IMR-90 (cell line): Measurements from ENCODE around the gene SCARF1. TPM values are rescaled to one million over a fixed set of nuclear protein-coding genes. Genes with fewer than 3 reads are reported as not detected.
"Not testable (repeated sequence)": the region's sequence is repeated elsewhere in the genome, so short reads cannot be mapped to it uniquely, and the experiment has no call there.

Experiments
- ATAC-seq: fragments of 200-7000 bp; cut with Tn5 transposase; 2 replicates; pipeline ENCODE4 v1.9.1; 2020; ENCODE audit warnings: low read depth, mild to moderate bottlenecking, moderate library complexity
- BruUV-seq: library from RNA; stranded (reverse); fragments of 400-500 nt; replicated peaks from 2 replicates; lab custom pipeline; 2021; lab: Mats Ljungman, UMichigan
- CTCF ChIA-PET: fragments of 300-600 bp; formaldehyde crosslinking; extraction: SDS; loops from one replicate; lab custom pipeline; 2021; ENCODE audit warnings: antibody characterized with exemption; lab: Yijun Ruan, JAX
- POLR2A ChIA-PET: fragments of 300-600 bp; sonication (Branson Sonifier 250); formaldehyde crosslinking; loops from one replicate; lab custom pipeline; 2022; ENCODE audit warnings: antibody characterized with exemption; ENCODE audit not compliant: unreplicated experiment; lab: Charles Lee
- DNase-seq: peaks from one replicate; pipeline ENCODE4 v3.0.0; 2013
- H2AFZ ChIP-seq: replicated peaks from 2 replicates; pipeline ENCODE3; 2013; ENCODE audit warnings: low read length, mild to moderate bottlenecking; ENCODE audit not compliant: poor library complexity
- H2AK5ac ChIP-seq: 2 replicates; pipeline ENCODE4 v1.6.1; 2013; ENCODE audit warnings: low read depth, low read length, inconsistent platforms
- H2AK9ac ChIP-seq: replicated peaks from 2 replicates; pipeline ENCODE3; 2013; ENCODE audit warnings: mild to moderate bottlenecking, low read depth, low read length, moderate library complexity; ENCODE audit not compliant: poor library complexity
- H2BK120ac ChIP-seq: 2 replicates; pipeline ENCODE4 v1.6.1; 2013; ENCODE audit warnings: low read depth, low read length, inconsistent platforms
- H2BK15ac ChIP-seq: 3 replicates; pipeline ENCODE4 v1.6.1; 2013; ENCODE audit warnings: low read depth, low read length, inconsistent platforms
- H2BK20ac ChIP-seq: 2 replicates; pipeline ENCODE4 v1.6.1; 2013; ENCODE audit warnings: low read depth, mild to moderate bottlenecking, inconsistent platforms, low read length, moderate library complexity
- H2BK5ac ChIP-seq: 2 replicates; pipeline ENCODE4 v1.6.1; 2013; ENCODE audit warnings: mild to moderate bottlenecking, low read depth, low read length, inconsistent platforms; ENCODE audit not compliant: poor library complexity, severe bottlenecking
- H3K14ac ChIP-seq: replicated peaks from 2 replicates; pipeline ENCODE4 v1.6.1; 2013; ENCODE audit warnings: low read depth, low read length, inconsistent platforms
- H3K18ac ChIP-seq: 2 replicates; pipeline ENCODE4 v1.6.1; 2013; ENCODE audit warnings: low read depth, low read length, control low read depth
- H3K23ac ChIP-seq: 2 replicates; pipeline ENCODE4 v1.6.1; 2013; ENCODE audit warnings: low read depth, low read length, inconsistent platforms
- H3K27ac ChIP-seq: 2 replicates; pipeline ENCODE4 v1.5.1; 2013; ENCODE audit warnings: mild to moderate bottlenecking, control low read depth, low read length; ENCODE audit not compliant: insufficient read depth
- H3K27me3 ChIP-seq: 2 replicates; pipeline ENCODE4 v1.6.1; 2013; ENCODE audit warnings: low read length; ENCODE audit not compliant: control insufficient read depth, insufficient read depth
- H3K36me3 ChIP-seq: 2 replicates; pipeline ENCODE4 v1.6.1; 2013; ENCODE audit warnings: low read length, mixed read lengths; ENCODE audit not compliant: control insufficient read depth, insufficient read depth
- H3K4ac ChIP-seq: 2 replicates; pipeline ENCODE4 v1.6.1; 2013; ENCODE audit warnings: low read depth, low read length, inconsistent platforms
- H3K4me1 ChIP-seq: 2 replicates; pipeline ENCODE4 v1.6.1; 2013; ENCODE audit warnings: low read length, mixed read lengths; ENCODE audit not compliant: control insufficient read depth, insufficient read depth
- H3K4me2 ChIP-seq: 2 replicates; pipeline ENCODE4 v1.6.1; 2013; ENCODE audit warnings: low read depth, mild to moderate bottlenecking, control low read depth, low read length, moderate library complexity
- H3K4me3 ChIP-seq: 2 replicates; pipeline ENCODE4 v1.5.1; 2013; ENCODE audit warnings: low read depth, mild to moderate bottlenecking, control low read depth, low read length, moderate library complexity; ENCODE audit not compliant: insufficient read depth
- H3K56ac ChIP-seq: 2 replicates; pipeline ENCODE4 v1.6.1; 2013; ENCODE audit warnings: low read length, inconsistent platforms; ENCODE audit not compliant: insufficient read depth; ENCODE audit errors: extremely low read depth
- H3K79me1 ChIP-seq, 2 experiments: 2 replicates each; pipeline ENCODE4 v1.6.1; 2013; ENCODE audit warnings: low read length in 2 of 2, inconsistent platforms in 1 of 2, low read depth in 1 of 2
- H3K9ac ChIP-seq: 2 replicates; pipeline ENCODE4 v1.6.1; 2013; ENCODE audit warnings: low read depth, low read length, control low read depth
- H3K9me1 ChIP-seq: 2 replicates; pipeline ENCODE4 v1.6.1; 2013; ENCODE audit warnings: low read length, inconsistent platforms; ENCODE audit not compliant: insufficient read depth
- H3K9me3 ChIP-seq: 2 replicates; pipeline ENCODE4 v1.6.1; 2013; ENCODE audit warnings: low read length; ENCODE audit not compliant: control insufficient read depth, insufficient read depth
- H4K20me1 ChIP-seq: 2 replicates; pipeline ENCODE4 v1.6.1; 2013; ENCODE audit warnings: low read length, inconsistent platforms; ENCODE audit not compliant: insufficient read depth
- H4K5ac ChIP-seq: 2 replicates; pipeline ENCODE4 v1.6.1; 2013; ENCODE audit warnings: mild to moderate bottlenecking, low read depth, low read length, control low read depth
- H4K8ac ChIP-seq, 2 experiments: 2 replicates each; pipeline ENCODE4 v1.6.1; 2013; ENCODE audit warnings: low read depth in 2 of 2, low read length in 2 of 2, control low read depth in 1 of 2, inconsistent platforms in 1 of 2
- H4K91ac ChIP-seq: 2 replicates; pipeline ENCODE4 v1.6.1; 2013; ENCODE audit warnings: low read depth, low read length, inconsistent platforms; ENCODE audit not compliant: insufficient read depth
- WGBS, 2 experiments: methylation state at CpG; one replicate each; pipeline versions ENCODE4 v1.1.5 to v1.1.7; 2013; ENCODE audit warnings: missing lambda C conversion rate in 2 of 2; ENCODE audit not compliant: insufficient read length in 1 of 2; ENCODE audit errors: extremely low coverage in 2 of 2; 5-methylcytosine and 5-hydroxymethylcytosine counted together
- dilution Hi-C: fragments of 300-500 bp; cut with HindIII; formaldehyde crosslinking; loops from one replicate; pipeline ENCODE4 v1.14.3; 2018; ENCODE audit warnings: low sequenced_read_pairs; ENCODE audit not compliant: unreplicated experiment
- in situ Hi-C: fragments of 300-500 bp; cut with MboI; formaldehyde crosslinking; loops from 3 replicates; pipeline ENCODE4 v1.14.3; 2019; ENCODE audit warnings: low sequenced_read_pairs, inconsistent platforms, mixed read lengths
- intact Hi-C: fragments of 100-400 bp; cut with micrococcal nuclease; formaldehyde crosslinking; loops from 2 replicates; pipeline ENCODE4 v1.10.0; 2022
- polyA plus RNA-seq, 3 experiments: library from polyadenylated mRNA; depleted of rRNA; stranded (reverse); fragments of >200 nt; gene quantifications; 2 replicates each; pipeline ENCODE4 v1.2.3, GENCODE V29; 2012; ENCODE audit warnings: low replicate concordance in 1 of 3
- total RNA-seq: library from RNA; depleted of rRNA; stranded (reverse); fragments of >200 nt; gene quantifications from 2 replicates; pipeline ENCODE4 v1.2.3, GENCODE V29; 2012

The SCARF1 gene
- total and polyA plus RNA-seq, 2 of the 4 experiments (the other 2 are of a cell fraction), result 0.18 to 0.43 TPM

DNA sequence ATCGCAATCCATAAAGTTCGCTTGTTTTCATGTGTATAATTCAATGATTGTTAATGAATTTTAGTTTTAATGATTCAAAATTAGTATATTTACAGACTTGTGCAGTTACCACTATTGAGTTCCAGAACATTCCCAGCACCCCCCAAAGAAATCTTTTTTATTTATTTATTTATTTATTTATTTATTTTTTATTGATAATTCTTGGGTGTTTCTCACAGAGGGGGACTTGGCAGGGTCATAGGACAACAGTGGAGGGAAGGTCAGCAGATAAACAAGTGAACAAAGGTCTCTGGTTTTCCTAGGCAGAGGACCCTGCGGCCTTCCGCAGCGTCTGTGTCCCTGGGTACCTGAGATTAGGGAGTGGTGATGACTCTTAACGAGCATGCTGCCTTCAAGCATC is 42.9 kb upstream of the SCARF1 start:
- not testable (repeated sequence) for DNase-seq

More for the DNA sequence above, 42.9 kb upstream of the SCARF1 start:
- H2BK20ac ChIP-seq, in situ Hi-C loops, H3K4me1 ChIP-seq, H3K23ac ChIP-seq, H3K9ac ChIP-seq, CTCF ChIA-PET, dilution Hi-C loops, H3K9me3 ChIP-seq, H3K56ac ChIP-seq, H3K4ac ChIP-seq, H3K9me1 ChIP-seq, H2BK120ac ChIP-seq, H3K18ac ChIP-seq, intact Hi-C loops, POLR2A ChIA-PET, H3K4me3 ChIP-seq, H4K5ac ChIP-seq, ATAC-seq, H2BK15ac ChIP-seq, H4K8ac ChIP-seq, H3K4me2 ChIP-seq, H4K20me1 ChIP-seq, H2AK9ac ChIP-seq, H4K91ac ChIP-seq, BruUV-seq, H3K27me3 ChIP-seq, H2AFZ ChIP-seq, H2BK5ac ChIP-seq, H2AK5ac ChIP-seq, H3K27ac ChIP-seq, H3K14ac ChIP-seq, H3K36me3 ChIP-seq: not testable (repeated sequence)
- peaks cover 2 to 12% of the 10 kb centered on the region in 2 experiments; a peak in 2 of 4 replicates for H3K79me1 ChIP-seq
- no CpG with 5 or more reads among the region's 6 CpGs for WGBS, 2 experiments
